DND-41 (cell line): Measurements from ENCODE around the gene ROS1.

Experiments used
- ATAC-seq: fragments of 200-7000 bp; cut with Tn5 transposase; 3 replicates; pipeline ENCODE4 v1.9.1; 2021; ENCODE audit warnings: low read depth; ENCODE audit not compliant: insufficient read depth
- DNase-seq: peaks from one replicate; pipeline ENCODE4 v3.0.0-alpha.2; 2020
- H2AFZ ChIP-seq: 2 replicates; pipeline ENCODE4 v1.6.0; 2012; ENCODE audit warnings: low read depth, low read length
- H3K27ac ChIP-seq: 2 replicates; pipeline ENCODE4 v1.5.1; 2012; ENCODE audit warnings: low read length, inconsistent platforms
- H3K27me3 ChIP-seq: fragments of 200-600 bp; sonication (generic); 2 replicates; pipeline ENCODE4 v1.6.0; 2012; ENCODE audit warnings: low read length, mild to moderate bottlenecking, inconsistent platforms; ENCODE audit not compliant: insufficient read depth, poor library complexity
- H3K36me3 ChIP-seq: 2 replicates; pipeline ENCODE4 v1.5.1; 2012; ENCODE audit warnings: low read length, inconsistent platforms; ENCODE audit not compliant: insufficient read depth
- H3K4me1 ChIP-seq: 2 replicates; pipeline ENCODE4 v1.5.1; 2012; ENCODE audit warnings: mild to moderate bottlenecking, low read length; ENCODE audit not compliant: insufficient read depth
- H3K4me2 ChIP-seq: 2 replicates; pipeline ENCODE4 v1.6.0; 2012; ENCODE audit warnings: mild to moderate bottlenecking, moderate library complexity, low read length, inconsistent platforms; ENCODE audit not compliant: insufficient read depth
- H3K4me3 ChIP-seq, 2 experiments: fragments of 200-600 bp in 1 of 2; shearing (Covaris generic) in 1 of 2; 2 replicates each; pipeline ENCODE4 v1.5.1; 2012 to 2016; ENCODE audit warnings: inconsistent platforms in 2 of 2, low read length in 2 of 2, mild to moderate bottlenecking in 2 of 2, low read depth in 1 of 2, moderate library complexity in 1 of 2
- H3K79me2 ChIP-seq: 2 replicates; pipeline ENCODE4 v1.6.0; 2012; ENCODE audit warnings: low read length, inconsistent platforms; ENCODE audit not compliant: insufficient read depth
- H3K9ac ChIP-seq: 2 replicates; pipeline ENCODE4 v1.6.0; 2012; ENCODE audit warnings: low read depth, mild to moderate bottlenecking, inconsistent platforms, low read length, moderate library complexity
- H3K9me3 ChIP-seq: 2 replicates; pipeline ENCODE4 v1.5.1; 2012; ENCODE audit warnings: low read length, moderate library complexity, mild to moderate bottlenecking, inconsistent platforms; ENCODE audit not compliant: insufficient read depth, severe bottlenecking
- H4K20me1 ChIP-seq: 2 replicates; pipeline ENCODE4 v1.6.0; 2012; ENCODE audit warnings: low read length; ENCODE audit not compliant: insufficient read depth
- EZH2 ChIP-seq: IDR thresholded peaks from 3 replicates; pipeline ENCODE4 v1.6.1; 2012; ENCODE audit warnings: borderline replicate concordance, low read depth, mild to moderate bottlenecking, moderate library complexity, low read length, inconsistent platforms; ENCODE audit not compliant: severe bottlenecking
- TF ChIP-seq, protein P1 (sequence below): IDR thresholded peaks from 2 replicates; pipeline ENCODE4 v1.5.1; 2012; ENCODE audit warnings: borderline replicate concordance, low read length, moderate library complexity, mild to moderate bottlenecking; ENCODE audit not compliant: poor library complexity, severe bottlenecking; ENCODE audit errors: extremely low read depth

ROS1 gene

DNA sequence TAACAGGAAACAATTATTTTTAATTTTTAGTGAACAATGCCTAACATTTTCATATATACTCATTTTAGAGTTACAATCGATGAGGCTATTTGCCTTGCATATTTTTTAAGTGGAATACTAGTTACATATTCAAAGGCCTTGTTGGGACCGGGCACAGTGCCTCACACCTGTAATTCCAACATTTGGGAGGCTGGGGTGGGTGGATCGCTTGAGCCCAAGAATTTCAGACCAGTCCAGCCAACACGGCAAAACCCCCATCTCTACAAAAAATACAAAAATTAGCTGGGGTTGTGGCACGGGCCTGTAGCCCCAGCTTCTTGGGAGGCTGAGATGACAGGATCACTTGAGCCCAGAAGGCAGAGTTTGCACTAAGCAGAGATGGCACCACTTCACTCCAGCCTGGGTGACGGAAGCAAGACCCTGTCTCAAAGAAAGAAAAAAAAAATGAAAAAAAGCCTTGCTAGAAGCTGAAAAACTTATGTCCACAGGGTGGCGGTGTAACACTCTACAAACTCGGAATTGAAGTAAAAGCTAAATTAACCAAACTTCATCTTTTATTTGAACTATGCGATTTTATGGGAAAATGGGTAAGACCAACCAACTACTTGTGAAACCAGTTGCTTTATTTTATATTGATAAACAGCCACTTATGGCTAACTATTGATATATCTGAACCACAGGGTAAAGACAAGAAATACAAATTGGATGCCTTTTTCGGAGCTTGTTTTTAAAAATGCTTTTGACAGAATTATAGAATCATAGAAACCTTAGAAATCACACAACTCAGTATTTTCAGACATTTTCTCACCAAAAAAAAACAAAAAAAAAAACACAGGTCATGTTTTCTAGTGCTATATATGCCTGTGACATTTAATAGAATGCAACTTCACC lies 24.1 kb upstream of the ROS1 start:
- DNase-seq (peak; percentile 60), ATAC-seq (0 out of 3 replicates have a peak, but pooled peaks have one; percentile 48)
- Histone ChIP-seq H3K4me1 (no peaks in the 10 kb centered on the region), H3K36me3 (no peaks in the 10 kb centered on the region), H4K20me1 (no peaks in the 10 kb centered on the region), H2AFZ (no peak overlapping the region), H3K79me2 (no peaks in the 10 kb centered on the region), H3K27me3 (peaks cover 4% of the 10 kb centered on the region), H3K4me3 (no peak overlapping the region), H3K9me3 (no peaks in the 10 kb centered on the region), H3K4me2 (no peak overlapping the region), H3K9ac (no peak overlapping the region), H3K27ac (no peak overlapping the region)
- TF ChIP-seq, protein P1, sequence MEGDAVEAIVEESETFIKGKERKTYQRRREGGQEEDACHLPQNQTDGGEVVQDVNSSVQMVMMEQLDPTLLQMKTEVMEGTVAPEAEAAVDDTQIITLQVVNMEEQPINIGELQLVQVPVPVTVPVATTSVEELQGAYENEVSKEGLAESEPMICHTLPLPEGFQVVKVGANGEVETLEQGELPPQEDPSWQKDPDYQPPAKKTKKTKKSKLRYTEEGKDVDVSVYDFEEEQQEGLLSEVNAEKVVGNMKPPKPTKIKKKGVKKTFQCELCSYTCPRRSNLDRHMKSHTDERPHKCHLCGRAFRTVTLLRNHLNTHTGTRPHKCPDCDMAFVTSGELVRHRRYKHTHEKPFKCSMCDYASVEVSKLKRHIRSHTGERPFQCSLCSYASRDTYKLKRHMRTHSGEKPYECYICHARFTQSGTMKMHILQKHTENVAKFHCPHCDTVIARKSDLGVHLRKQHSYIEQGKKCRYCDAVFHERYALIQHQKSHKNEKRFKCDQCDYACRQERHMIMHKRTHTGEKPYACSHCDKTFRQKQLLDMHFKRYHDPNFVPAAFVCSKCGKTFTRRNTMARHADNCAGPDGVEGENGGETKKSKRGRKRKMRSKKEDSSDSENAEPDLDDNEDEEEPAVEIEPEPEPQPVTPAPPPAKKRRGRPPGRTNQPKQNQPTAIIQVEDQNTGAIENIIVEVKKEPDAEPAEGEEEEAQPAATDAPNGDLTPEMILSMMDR = peak; percentile 79
- no peak for TF ChIP-seq EZH2

DNA sequence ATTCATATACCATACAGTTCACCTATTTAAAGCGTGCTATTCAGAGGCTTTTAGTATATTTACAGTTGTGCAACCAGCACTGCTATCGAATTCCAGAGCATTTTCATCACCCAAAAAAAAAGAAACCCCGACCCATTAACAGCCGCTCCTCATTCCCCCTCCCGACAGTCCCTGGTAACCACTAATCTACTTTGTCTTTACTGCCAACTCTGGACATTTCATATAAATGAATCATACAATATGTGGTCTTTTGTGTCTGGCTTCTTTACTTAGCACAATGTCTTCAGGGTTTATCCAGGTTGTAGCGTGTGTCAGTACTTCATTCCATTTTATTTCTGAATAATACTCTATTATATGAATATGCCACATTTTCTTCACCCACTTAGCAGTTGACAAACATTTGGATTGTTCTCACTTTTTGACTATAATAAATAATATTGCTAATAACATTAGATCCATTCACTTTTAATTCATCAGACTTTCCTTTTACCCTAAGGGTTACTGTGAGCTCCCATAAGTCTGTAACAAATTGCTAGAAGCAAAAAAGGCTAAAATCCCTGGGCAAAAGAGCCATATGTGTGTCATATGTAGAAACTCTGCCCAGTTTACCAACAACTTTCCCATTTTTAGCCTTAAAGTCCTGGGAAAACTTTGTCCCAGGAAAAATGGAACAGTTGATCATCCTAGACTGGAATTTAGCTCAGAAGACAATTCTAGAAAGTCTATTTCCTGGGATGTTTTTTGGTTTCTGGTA lies 23.2 kb upstream of the ROS1 start:
- peaks cover 4% of the 10 kb centered on the region for H3K27me3 ChIP-seq
- H3K4me2 ChIP-seq = no peak overlapping the region
- H2AFZ ChIP-seq = no peak overlapping the region
- H3K36me3 ChIP-seq = no peaks in the 10 kb centered on the region
- H3K4me1 ChIP-seq = no peaks in the 10 kb centered on the region
- ATAC-seq (no peak), DNase-seq (no peak)
- TF ChIP-seq, protein P1 = no peak
- no peak for TF ChIP-seq EZH2
- no peaks in the 10 kb centered on the region for H3K9me3 ChIP-seq
- no peak overlapping the region for H3K4me3 ChIP-seq
- H3K27ac ChIP-seq = no peak overlapping the region
- H3K79me2 ChIP-seq = no peaks in the 10 kb centered on the region
- no peaks in the 10 kb centered on the region for H4K20me1 ChIP-seq
- H3K9ac ChIP-seq = no peak overlapping the region

DNA sequence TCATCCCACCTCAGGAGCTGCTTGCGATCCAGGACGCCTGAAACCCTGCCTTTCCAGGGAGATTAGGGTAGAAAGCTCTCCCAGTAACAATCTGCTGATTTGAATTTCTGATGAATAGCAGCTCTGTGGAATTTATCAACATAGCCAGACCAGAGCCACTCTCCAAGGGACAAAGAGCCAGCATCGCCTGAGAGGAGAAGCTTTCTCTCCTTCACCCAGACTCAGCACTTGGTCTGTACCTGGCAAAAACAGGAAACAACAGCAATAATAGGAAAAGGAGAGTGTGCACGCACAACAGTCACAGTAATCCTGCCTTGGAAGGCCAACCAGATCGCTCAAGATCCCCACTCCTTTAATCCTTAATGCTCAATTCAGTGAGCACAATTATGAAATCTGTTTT lies 22.3 kb upstream of the ROS1 start:
- no peak for ATAC-seq
- H3K36me3 ChIP-seq = no peaks in the 10 kb centered on the region
- no peak overlapping the region for H3K27ac ChIP-seq
- no peak overlapping the region for H3K9ac ChIP-seq
- no peaks in the 10 kb centered on the region for H3K79me2 ChIP-seq
- no peaks in the 10 kb centered on the region for H4K20me1 ChIP-seq
- TF ChIP-seq, protein P1 = no peak
- TF ChIP-seq EZH2 = no peak
- H3K4me3 ChIP-seq = no peak overlapping the region
- no peak overlapping the region for H2AFZ ChIP-seq
- DNase-seq = no peak
- peaks cover 4% of the 10 kb centered on the region for H3K27me3 ChIP-seq
- H3K9me3 ChIP-seq = no peaks in the 10 kb centered on the region
- no peak overlapping the region for H3K4me2 ChIP-seq
- H3K4me1 ChIP-seq = no peaks in the 10 kb centered on the region
